Islet of Langerhans (tissue), 1 donor: Measurements from ENCODE around the gene COL4A1.
"Not testable (repeated sequence)": the region's sequence is repeated elsewhere in the genome, so short reads cannot be mapped to it uniquely, and the experiment has no call there.

ENCODE experiments used
- FAIRE-seq: peaks from one replicate; lab custom pipeline; 2011; peaks lifted over from hg19 to GRCh38; lab: Jason Lieb, UNC

COL4A1 gene

GRCh38 chr13:110129539-110130186 lies 177.3 kb downstream of the COL4A1 start:
- FAIRE-seq, result no peak

GRCh38 chr13:110129076-110129475 lies 177.9 kb downstream of the COL4A1 start:
- no peak for FAIRE-seq

- no peak for FAIRE-seq
These were observed 178.4 kb downstream of the COL4A1 start for GRCh38 chr13:110128546-110128945.

- FAIRE-seq, result no peak
These were observed 178.9 kb downstream of the COL4A1 start for GRCh38 chr13:110127986-110128511.

GRCh38 chr13:110126391-110126961 lies 180.5 kb downstream of the COL4A1 start:
- no peak for FAIRE-seq

GRCh38 chr13:110125613-110126272 lies 181.2 kb downstream of the COL4A1 start:
- FAIRE-seq, result no peak

GRCh38 chr13:110125157-110125556 lies 181.8 kb downstream of the COL4A1 start:
- no peak for FAIRE-seq

- FAIRE-seq, result no peak
These were observed 182.6 kb downstream of the COL4A1 start for GRCh38 chr13:110124201-110124940.

GRCh38 chr13:110123041-110123809 lies 183.7 kb downstream of the COL4A1 start:
- no peak for FAIRE-seq

- no peak for FAIRE-seq
These were observed 185.4 kb downstream of the COL4A1 start for GRCh38 chr13:110121422-110122083.

- FAIRE-seq, result no peak
These were observed 186.7 kb downstream of the COL4A1 start for GRCh38 chr13:110119935-110120905.

GRCh38 chr13:110118106-110118505 lies 188.9 kb downstream of the COL4A1 start:
- FAIRE-seq, result no peak

- FAIRE-seq, result no peak
These were observed 190.9 kb downstream of the COL4A1 start for GRCh38 chr13:110116072-110116487.

GRCh38 chr13:110115591-110115990 lies 191.4 kb downstream of the COL4A1 start:
- FAIRE-seq, result no peak

GRCh38 chr13:110114316-110114715 lies 192.6 kb downstream of the COL4A1 start:
- no peak for FAIRE-seq

GRCh38 chr13:110113284-110113764 lies 193.6 kb downstream of the COL4A1 start:
- no peak for FAIRE-seq

GRCh38 chr13:110112379-110112778 lies 194.6 kb downstream of the COL4A1 start:
- not testable (repeated sequence) for FAIRE-seq

- no peak for FAIRE-seq
These were observed 196.2 kb downstream of the COL4A1 start for GRCh38 chr13:110110783-110111182.

- FAIRE-seq, result no peak
These were observed 197.0 kb downstream of the COL4A1 start for GRCh38 chr13:110109910-110110309.
